DOHH2 (cell line): ENCODE data around the gene WFS1.

ENCODE experiments used
- H3F3A ChIP-seq: fragments of 200-600 bp; sonication (generic), shearing (Covaris generic); 2 replicates; pipeline ENCODE4 v1.6.0; 2016; ENCODE audit warnings: antibody characterized with exemption, mild to moderate bottlenecking; ENCODE audit not compliant: control insufficient read depth, insufficient read depth
- H3K27ac ChIP-seq: fragments of 200-600 bp; sonication (generic); 2 replicates; pipeline ENCODE4 v1.5.1; 2014; ENCODE audit warnings: low read depth, mild to moderate bottlenecking, low read length, moderate library complexity
- H3K27me3 ChIP-seq: fragments of 200-600 bp; sonication (generic); 2 replicates; pipeline ENCODE4 v1.6.1; 2014; ENCODE audit warnings: mild to moderate bottlenecking, low read length, mixed read lengths; ENCODE audit not compliant: control insufficient read depth
- H3K36me3 ChIP-seq: fragments of 200-600 bp; sonication (generic); 2 replicates; pipeline ENCODE4 v1.6.1; 2014; ENCODE audit warnings: mild to moderate bottlenecking, low read length, moderate library complexity, mixed read lengths; ENCODE audit not compliant: control insufficient read depth
- H3K4me1 ChIP-seq: fragments of 200-600 bp; sonication (generic); 2 replicates; pipeline ENCODE4 v1.6.1; 2014; ENCODE audit warnings: mild to moderate bottlenecking, low read length, mixed read lengths; ENCODE audit not compliant: control insufficient read depth
- H3K4me2 ChIP-seq: fragments of 200-600 bp; sonication (generic); 2 replicates; pipeline ENCODE4 v1.6.0; 2014; ENCODE audit warnings: mild to moderate bottlenecking, low read length, moderate library complexity
- H3K4me3 ChIP-seq: fragments of 200-600 bp; sonication (generic); 2 replicates; pipeline ENCODE4 v1.5.1; 2014; ENCODE audit warnings: mild to moderate bottlenecking, low read length, mixed read lengths
- H3K79me2 ChIP-seq: fragments of 200-600 bp; sonication (generic); 2 replicates; pipeline ENCODE4 v1.6.1; 2014; ENCODE audit warnings: mild to moderate bottlenecking, low read length, mixed read lengths; ENCODE audit not compliant: control insufficient read depth
- H3K9me2 ChIP-seq: fragments of 200-600 bp; sonication (generic); replicated peaks from 2 replicates; pipeline ENCODE4 v1.6.1; 2014; ENCODE audit warnings: mild to moderate bottlenecking, low read length, mixed read lengths; ENCODE audit not compliant: control insufficient read depth
- H3K9me3 ChIP-seq: fragments of 200-600 bp; sonication (generic); 2 replicates; pipeline ENCODE4 v1.6.1; 2014; ENCODE audit warnings: antibody characterized with exemption, low read length, mixed read lengths; ENCODE audit not compliant: control insufficient read depth, insufficient read depth
- H4K20me1 ChIP-seq: fragments of 200-600 bp; sonication (generic); 2 replicates; pipeline ENCODE4 v1.6.0; 2014; ENCODE audit warnings: low read depth, mild to moderate bottlenecking, antibody characterized with exemption, low read length, moderate library complexity; ENCODE audit not compliant: control insufficient read depth, insufficient read depth
- CTCF ChIP-seq: fragments of 200-600 bp; sonication (generic); IDR thresholded peaks from one replicate; pipeline ENCODE4 v1.5.1; 2014; ENCODE audit warnings: antibody characterized with exemption, mild to moderate bottlenecking, low read depth, low read length; ENCODE audit not compliant: poor library complexity, severe bottlenecking
- EZH2phosphoT487 ChIP-seq: fragments of 200-600 bp; sonication (generic); IDR thresholded peaks from 2 replicates; pipeline ENCODE4 v1.6.1; 2017; ENCODE audit warnings: borderline replicate concordance, mild to moderate bottlenecking, antibody characterized with exemption, low read length, moderate library complexity, mixed read lengths

The WFS1 gene

GRCh38 chr4:6222761-6223292 lies 46.8 kb upstream of the WFS1 start:
- TF ChIP-seq EZH2phosphoT487 (no peak), CTCF (no peak)
- 0 out of 2 replicates have a peak, but pooled peaks cover 6% of the 10 kb centered on the region for H3K27me3 ChIP-seq
- no peak overlapping the region for H3K4me3 ChIP-seq
- H3K4me2 ChIP-seq, result no peak overlapping the region
- no peak overlapping the region for H3K27ac ChIP-seq
- no peaks in the 10 kb centered on the region for H3K9me2 ChIP-seq
- H3K79me2 ChIP-seq, result no peaks in the 10 kb centered on the region
- H3F3A ChIP-seq, result no peaks in the 10 kb centered on the region
- H3K9me3 ChIP-seq, result 0 out of 2 replicates have a peak, but pooled peaks cover 3% of the 10 kb centered on the region
- H4K20me1 ChIP-seq, result no peaks in the 10 kb centered on the region
- no peaks in the 10 kb centered on the region for H3K36me3 ChIP-seq
- peaks cover 6% of the 10 kb centered on the region for H3K4me1 ChIP-seq

- H3K27me3 ChIP-seq, result 0 out of 2 replicates have a peak, but pooled peaks cover 6% of the 10 kb centered on the region
- no peaks in the 10 kb centered on the region for H3K9me2 ChIP-seq
- no peaks in the 10 kb centered on the region for H3F3A ChIP-seq
- no peak overlapping the region for H3K4me2 ChIP-seq
- H3K79me2 ChIP-seq, result no peaks in the 10 kb centered on the region
- no peaks in the 10 kb centered on the region for H3K36me3 ChIP-seq
- no peak overlapping the region for H3K4me3 ChIP-seq
- no peaks in the 10 kb centered on the region for H3K4me1 ChIP-seq
- H3K27ac ChIP-seq, result no peak overlapping the region
- no peaks in the 10 kb centered on the region for H4K20me1 ChIP-seq
- H3K9me3 ChIP-seq, result 0 out of 2 replicates have a peak, but pooled peaks cover 3% of the 10 kb centered on the region
- TF ChIP-seq EZH2phosphoT487, result no peak
- TF ChIP-seq CTCF, result no peak
These were observed 44.9 kb upstream of the WFS1 start for GRCh38 chr4:6224735-6225134.

GRCh38 chr4:6225469-6225868 lies 44.2 kb upstream of the WFS1 start:
- H4K20me1 ChIP-seq, result no peaks in the 10 kb centered on the region

More at GRCh38 chr4:6225469-6225868, 44.2 kb upstream of the WFS1 start:
- Histone ChIP-seq H3K4me2 (no peak overlapping the region), H3F3A (no peaks in the 10 kb centered on the region), H3K36me3 (no peaks in the 10 kb centered on the region), H3K79me2 (no peaks in the 10 kb centered on the region), H3K27ac (no peak overlapping the region), H3K9me3 (0 out of 2 replicates have a peak, but pooled peaks cover 3% of the 10 kb centered on the region), H3K9me2 (no peaks in the 10 kb centered on the region), H3K27me3 (0 out of 2 replicates have a peak, but pooled peaks cover 6% of the 10 kb centered on the region), H3K4me3 (no peak overlapping the region), H3K4me1 (no peaks in the 10 kb centered on the region)
- TF ChIP-seq EZH2phosphoT487 (no peak), CTCF (no peak)
